Smooth muscle cell (in vitro differentiated cells): Measurements from ENCODE around the gene SLC30A10. TPM values are rescaled to one million over a fixed set of nuclear protein-coding genes. Genes with fewer than 3 reads are reported as not detected.
"Not testable (repeated sequence)": the region's sequence is repeated elsewhere in the genome, so short reads cannot be mapped to it uniquely, and the experiment has no call there.

ENCODE experiments used
- DNase-seq: peaks from one replicate; lab custom pipeline; 2025; ENCODE audit not compliant: unreplicated experiment; lab: John Stamatoyannopoulos, UW
- H2AFZ ChIP-seq: fragments of 200-600 bp; sonication (generic); 2 replicates; pipeline ENCODE4 v1.6.0; 2016; ENCODE audit warnings: antibody characterized with exemption, low read depth, mild to moderate bottlenecking
- H3F3A ChIP-seq: fragments of 200-600 bp; sonication (generic); 2 replicates; pipeline ENCODE4 v1.6.0; 2017; ENCODE audit warnings: antibody characterized with exemption, low read depth
- H3K27ac ChIP-seq: fragments of 200-600 bp; sonication (generic); 2 replicates; pipeline ENCODE4 v1.5.1; 2016; ENCODE audit warnings: low read depth, mild to moderate bottlenecking
- H3K27me3 ChIP-seq: fragments of 200-600 bp; sonication (generic); 2 replicates; pipeline ENCODE4 v1.6.1; 2016; ENCODE audit warnings: low read depth, mild to moderate bottlenecking
- H3K36me3 ChIP-seq: fragments of 200-600 bp; sonication (generic); 2 replicates; pipeline ENCODE4 v1.5.1; 2016; ENCODE audit warnings: low read depth
- H3K4me1 ChIP-seq: fragments of 200-600 bp; sonication (generic); 2 replicates; pipeline ENCODE4 v1.5.1; 2016; ENCODE audit warnings: low read depth
- H3K4me2 ChIP-seq: fragments of 200-600 bp; sonication (generic); 2 replicates; pipeline ENCODE4 v1.6.0; 2016; ENCODE audit warnings: mild to moderate bottlenecking
- H3K4me3 ChIP-seq: fragments of 200-600 bp; sonication (generic); 2 replicates; pipeline ENCODE4 v1.5.1; 2016; ENCODE audit warnings: mild to moderate bottlenecking
- H3K79me2 ChIP-seq: fragments of 200-600 bp; sonication (generic); 2 replicates; pipeline ENCODE4 v1.6.0; 2016; ENCODE audit warnings: low read depth, mild to moderate bottlenecking
- H3K9ac ChIP-seq: fragments of 200-600 bp; sonication (generic); 2 replicates; pipeline ENCODE4 v1.6.0; 2016; ENCODE audit warnings: low read depth
- H3K9me3 ChIP-seq: fragments of 200-600 bp; sonication (generic); replicated peaks from 2 replicates; pipeline ENCODE4 v1.5.1; 2016; ENCODE audit warnings: low read depth
- H4K20me1 ChIP-seq: fragments of 200-600 bp; sonication (generic); 2 replicates; pipeline ENCODE4 v1.6.0; 2016; ENCODE audit warnings: low read depth
- CTCF ChIP-seq: fragments of 200-600 bp; sonication (generic); IDR thresholded peaks from 2 replicates; pipeline ENCODE4 v1.5.1; 2017; ENCODE audit warnings: borderline replicate concordance, mild to moderate bottlenecking, antibody characterized with exemption; ENCODE audit not compliant: insufficient read depth, poor library complexity, severe bottlenecking
- WGBS: methylation state at CpG from one replicate; pipeline ENCODE4 v1.1.7; 2016; ENCODE audit warnings: low lambda C conversion rate; 5-methylcytosine and 5-hydroxymethylcytosine counted together
- polyA plus RNA-seq: library from polyadenylated mRNA; unstranded; fragments of >200 nt; fragmentation: Nextera tagmentation; extraction: Ambion mirVana; gene quantifications from 2 replicates; pipeline ENCODE4 v1.2.1, GENCODE V29; 2016
- total RNA-seq: library from RNA; depleted of rRNA; stranded (reverse); fragments of >200 nt; gene quantifications from 2 replicates; pipeline ENCODE4 v1.2.3, GENCODE V29; 2014

The SLC30A10 gene
- total and polyA plus RNA-seq, 2 experiments from 2014 or later, result not detected

GRCh38 chr1:219945795-219946194 lies 17.4 kb upstream of the SLC30A10 start:
- DNase-seq, result no peak
- no peaks in the 10 kb centered on the region for H3K79me2 ChIP-seq
- no peak overlapping the region for H3K4me2 ChIP-seq
- no peaks in the 10 kb centered on the region for H3K4me1 ChIP-seq
- H3K4me3 ChIP-seq, result no peak overlapping the region
- H3K27ac ChIP-seq, result no peak overlapping the region
- H2AFZ ChIP-seq, result no peak overlapping the region
- H3K9me3 ChIP-seq, result no peaks in the 10 kb centered on the region
- no peaks in the 10 kb centered on the region for H3K36me3 ChIP-seq
- no peak for TF ChIP-seq CTCF
- no peaks in the 10 kb centered on the region for H3F3A ChIP-seq
- H3K9ac ChIP-seq, result no peak overlapping the region
- no peaks in the 10 kb centered on the region for H4K20me1 ChIP-seq
- peaks cover 15% of the 10 kb centered on the region for H3K27me3 ChIP-seq

- DNase-seq, result no peak
- H3K4me1 ChIP-seq, result no peaks in the 10 kb centered on the region
- H3F3A ChIP-seq, result no peaks in the 10 kb centered on the region
- H3K27me3 ChIP-seq, result peaks cover 26% of the 10 kb centered on the region
- H3K4me2 ChIP-seq, result no peak overlapping the region
- H2AFZ ChIP-seq, result no peak overlapping the region
- H3K36me3 ChIP-seq, result no peaks in the 10 kb centered on the region
- no peak overlapping the region for H3K27ac ChIP-seq
- 87% methylated on average over 2 of the region's 2 CpGs for WGBS
- no peak for TF ChIP-seq CTCF
- H3K9ac ChIP-seq, result no peak overlapping the region
- H3K9me3 ChIP-seq, result no peaks in the 10 kb centered on the region
- no peak overlapping the region for H3K4me3 ChIP-seq
- no peaks in the 10 kb centered on the region for H4K20me1 ChIP-seq
- no peaks in the 10 kb centered on the region for H3K79me2 ChIP-seq
These were observed 13.1 kb upstream of the SLC30A10 start for GRCh38 chr1:219941179-219942118.

- H3K27me3 ChIP-seq, result peaks cover 32% of the 10 kb centered on the region
- H3K79me2 ChIP-seq, result no peaks in the 10 kb centered on the region
- DNase-seq, result no peak
- no peak overlapping the region for H3K9ac ChIP-seq
- no peaks in the 10 kb centered on the region for H3K9me3 ChIP-seq
- H3F3A ChIP-seq, result no peaks in the 10 kb centered on the region
- H3K27ac ChIP-seq, result no peak overlapping the region
- 75% methylated on average over 3 of the region's 3 CpGs for WGBS
- H3K4me3 ChIP-seq, result no peak overlapping the region
- H4K20me1 ChIP-seq, result no peaks in the 10 kb centered on the region
- H3K36me3 ChIP-seq, result no peaks in the 10 kb centered on the region
- no peak overlapping the region for H3K4me2 ChIP-seq
- no peak overlapping the region for H2AFZ ChIP-seq
- H3K4me1 ChIP-seq, result no peaks in the 10 kb centered on the region
- no peak for TF ChIP-seq CTCF
These were observed 12.3 kb upstream of the SLC30A10 start for GRCh38 chr1:219940707-219941106.

GRCh38 chr1:219938706-219939105 lies 10.3 kb upstream of the SLC30A10 start:
- no peaks in the 10 kb centered on the region for H3K79me2 ChIP-seq
- H4K20me1 ChIP-seq, result no peaks in the 10 kb centered on the region
- no peak overlapping the region for H3K9ac ChIP-seq
- H3K4me1 ChIP-seq, result no peaks in the 10 kb centered on the region
- H3K36me3 ChIP-seq, result no peaks in the 10 kb centered on the region
- H2AFZ ChIP-seq, result no peak overlapping the region
- 30% methylated on average over 2 of the region's 2 CpGs for WGBS
- TF ChIP-seq CTCF, result no peak
- H3K9me3 ChIP-seq, result no peaks in the 10 kb centered on the region
- no peaks in the 10 kb centered on the region for H3F3A ChIP-seq
- H3K4me3 ChIP-seq, result no peak overlapping the region
- H3K4me2 ChIP-seq, result no peak overlapping the region
- peaks cover 45% of the 10 kb centered on the region for H3K27me3 ChIP-seq
- DNase-seq, result no peak
- H3K27ac ChIP-seq, result no peak overlapping the region

GRCh38 chr1:219933763-219934162 lies 5.4 kb upstream of the SLC30A10 start:
- 97% methylated on average over 11 of the region's 11 CpGs for WGBS
- not testable (repeated sequence) for H3K4me1 ChIP-seq, H4K20me1 ChIP-seq, H3K9me3 ChIP-seq, H3K4me2 ChIP-seq, H3K4me3 ChIP-seq, DNase-seq, H2AFZ ChIP-seq, H3K27ac ChIP-seq, H3K79me2 ChIP-seq, H3F3A ChIP-seq, H3K9ac ChIP-seq, H3K36me3 ChIP-seq
- peaks cover 45% of the 10 kb centered on the region for H3K27me3 ChIP-seq
